ENCODE measurements around the gene SIGLEC5. TPM values are rescaled to one million over a fixed set of nuclear protein-coding genes. Genes with fewer than 3 reads are reported as not detected.

The SIGLEC5 gene
- total RNA-seq, 1 donor from 2014 or later = not detected

DNA sequence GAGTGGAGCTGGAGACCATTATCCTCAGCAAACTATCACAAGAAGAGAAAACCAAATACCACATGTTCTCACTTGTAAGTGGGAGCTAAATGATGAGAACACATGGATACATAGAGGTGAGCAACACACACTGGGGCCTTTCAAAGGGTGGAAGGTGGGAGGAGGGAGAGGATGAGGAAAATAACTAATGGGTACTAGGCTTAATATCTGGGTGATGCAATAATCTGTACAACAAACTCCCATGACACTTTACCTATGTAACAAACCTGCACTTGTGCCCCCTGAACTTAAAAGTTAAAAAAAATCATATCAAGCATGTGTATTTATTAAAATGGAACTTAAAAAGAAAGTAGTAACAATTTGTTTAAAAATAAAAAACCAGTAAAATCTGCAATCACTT lies 11.4 kb upstream of the SIGLEC5 start:
- Mint-ChIP-seq H3K27ac (ENCODE audit: unreplicated experiment) (no peak overlapping the region), H3K27me3 (ENCODE audit: low read depth, unreplicated experiment) (peaks cover 11% of the 10 kb centered on the region)
- H3K27ac ChIP-seq (ENCODE audit: low read depth, low read length) = no peak overlapping the region

DNA sequence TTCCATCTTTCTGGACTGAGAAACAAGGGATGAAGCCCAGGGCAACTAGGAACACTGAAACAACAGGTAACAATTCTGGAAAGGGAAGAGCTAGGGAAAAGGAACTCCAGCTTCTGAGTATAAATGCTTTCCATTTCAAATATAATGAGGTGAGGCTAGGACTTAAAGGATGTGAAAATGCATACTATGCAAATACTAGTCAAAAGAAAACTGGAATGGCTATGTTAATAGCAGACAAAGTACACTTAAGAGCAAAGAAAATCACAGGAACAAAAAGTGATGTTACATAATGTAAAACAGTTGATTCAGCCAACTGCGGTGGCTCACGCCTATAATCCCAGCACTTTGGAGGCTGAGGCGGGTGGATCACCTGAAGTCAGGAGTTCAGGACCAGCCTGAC lies 10.2 kb upstream of the SIGLEC5 start:
- Mint-ChIP-seq H3K27me3 (ENCODE audit: low read depth, unreplicated experiment) (peaks cover 11% of the 10 kb centered on the region), H3K9me3 (ENCODE audit: unreplicated experiment) (peaks cover 11% of the 10 kb centered on the region), H3K4me1 (ENCODE audit: low read depth, unreplicated experiment) (no peaks in the 10 kb centered on the region), H3K27ac (ENCODE audit: unreplicated experiment) (no peak overlapping the region), H3K4me3 (ENCODE audit: unreplicated experiment) (no peak overlapping the region), H3K36me3 (ENCODE audit: low read depth, unreplicated experiment) (no peaks in the 10 kb centered on the region)
- no peak overlapping the region for H3K9ac ChIP-seq (ENCODE audit: low read length)
- no peak overlapping the region for H2AFZ ChIP-seq (ENCODE audit: low read depth, low read length)
- peaks cover 2% of the 10 kb centered on the region for H3K9me3 ChIP-seq (ENCODE audit: insufficient read depth, low read depth, low read length)
- FAIRE-seq (no peak), DNase-seq (ENCODE audit: low read depth) (no peak)
- no peaks in the 10 kb centered on the region for H3K4me1 ChIP-seq (ENCODE audit: insufficient read depth, low read length)
- no peaks in the 10 kb centered on the region for H3K27me3 ChIP-seq (ENCODE audit: insufficient read depth, low read length)
- H3K4me3 ChIP-seq (ENCODE audit: insufficient read depth, low read depth, low read length) = no peak overlapping the region
- no peak for TF ChIP-seq EZH2 (IDR thresholded peaks at IDR 0.05; ENCODE audit: insufficient read depth, low read length)
- TF ChIP-seq, protein P1, sequence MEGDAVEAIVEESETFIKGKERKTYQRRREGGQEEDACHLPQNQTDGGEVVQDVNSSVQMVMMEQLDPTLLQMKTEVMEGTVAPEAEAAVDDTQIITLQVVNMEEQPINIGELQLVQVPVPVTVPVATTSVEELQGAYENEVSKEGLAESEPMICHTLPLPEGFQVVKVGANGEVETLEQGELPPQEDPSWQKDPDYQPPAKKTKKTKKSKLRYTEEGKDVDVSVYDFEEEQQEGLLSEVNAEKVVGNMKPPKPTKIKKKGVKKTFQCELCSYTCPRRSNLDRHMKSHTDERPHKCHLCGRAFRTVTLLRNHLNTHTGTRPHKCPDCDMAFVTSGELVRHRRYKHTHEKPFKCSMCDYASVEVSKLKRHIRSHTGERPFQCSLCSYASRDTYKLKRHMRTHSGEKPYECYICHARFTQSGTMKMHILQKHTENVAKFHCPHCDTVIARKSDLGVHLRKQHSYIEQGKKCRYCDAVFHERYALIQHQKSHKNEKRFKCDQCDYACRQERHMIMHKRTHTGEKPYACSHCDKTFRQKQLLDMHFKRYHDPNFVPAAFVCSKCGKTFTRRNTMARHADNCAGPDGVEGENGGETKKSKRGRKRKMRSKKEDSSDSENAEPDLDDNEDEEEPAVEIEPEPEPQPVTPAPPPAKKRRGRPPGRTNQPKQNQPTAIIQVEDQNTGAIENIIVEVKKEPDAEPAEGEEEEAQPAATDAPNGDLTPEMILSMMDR (IDR thresholded peaks at IDR 0.05; ENCODE audit: insufficient read depth, low read depth, low read length) = no peak
- no peak overlapping the region for H3K4me2 ChIP-seq (ENCODE audit: low read length)
- no peaks in the 10 kb centered on the region for H3K36me3 ChIP-seq (ENCODE audit: insufficient read depth, low read length)
- no peaks in the 10 kb centered on the region for H3K79me2 ChIP-seq (ENCODE audit: insufficient read depth, low read length)
- H4K20me1 ChIP-seq (ENCODE audit: insufficient read depth, low read length) = no peaks in the 10 kb centered on the region
- no peak overlapping the region for H3K27ac ChIP-seq (ENCODE audit: low read depth, low read length)

More for the DNA sequence above, 11.4 kb upstream of the SIGLEC5 start:
- FAIRE-seq (no peak), DNase-seq (ENCODE audit: low read depth) (no peak)
- no peaks in the 10 kb centered on the region for H3K4me1 ChIP-seq (ENCODE audit: insufficient read depth, low read length)
- Mint-ChIP-seq H3K4me3 (ENCODE audit: unreplicated experiment) (no peak overlapping the region), H3K4me1 (ENCODE audit: low read depth, unreplicated experiment) (no peaks in the 10 kb centered on the region), H3K36me3 (ENCODE audit: low read depth, unreplicated experiment) (no peaks in the 10 kb centered on the region), H3K9me3 (ENCODE audit: unreplicated experiment) (peaks cover 11% of the 10 kb centered on the region)
- no peak for TF ChIP-seq EZH2 (IDR thresholded peaks at IDR 0.05; ENCODE audit: insufficient read depth, low read length)
- TF ChIP-seq, protein P1 (IDR thresholded peaks at IDR 0.05; ENCODE audit: insufficient read depth, low read depth, low read length) = no peak
- H3K9ac ChIP-seq (ENCODE audit: low read length) = no peak overlapping the region
- no peaks in the 10 kb centered on the region for H3K79me2 ChIP-seq (ENCODE audit: insufficient read depth, low read length)
- no peaks in the 10 kb centered on the region for H3K36me3 ChIP-seq (ENCODE audit: insufficient read depth, low read length)
- H3K4me3 ChIP-seq (ENCODE audit: insufficient read depth, low read depth, low read length) = no peak overlapping the region
- no peak overlapping the region for H2AFZ ChIP-seq (ENCODE audit: low read depth, low read length)
- no peaks in the 10 kb centered on the region for H3K9me3 ChIP-seq (ENCODE audit: insufficient read depth, low read depth, low read length)
- H3K4me2 ChIP-seq (ENCODE audit: low read length) = no peak overlapping the region
- H4K20me1 ChIP-seq (ENCODE audit: insufficient read depth, low read length) = no peaks in the 10 kb centered on the region
- H3K27me3 ChIP-seq (ENCODE audit: insufficient read depth, low read length) = no peaks in the 10 kb centered on the region

DNA sequence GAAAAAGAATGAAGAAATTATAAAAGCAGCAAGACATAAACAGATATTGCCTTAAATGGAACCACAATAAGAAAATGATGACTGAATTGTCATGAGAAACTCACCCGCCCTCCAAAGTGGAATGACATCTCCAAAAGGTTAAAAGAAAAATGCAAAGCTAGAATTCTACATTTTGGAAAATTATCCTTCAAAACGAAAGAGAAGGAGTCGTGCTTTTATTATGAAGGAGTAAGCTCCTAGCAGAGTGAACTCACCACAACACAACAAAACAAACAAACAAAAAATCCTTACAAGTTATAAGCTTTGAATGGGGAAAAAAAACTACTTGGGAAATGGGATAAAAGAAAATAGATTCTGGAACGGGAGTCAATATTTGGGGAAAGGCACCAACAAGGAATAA lies 9.7 kb upstream of the SIGLEC5 start:
- FAIRE-seq = no peak
- Mint-ChIP-seq H3K36me3 (ENCODE audit: low read depth, unreplicated experiment) (no peaks in the 10 kb centered on the region), H3K4me3 (ENCODE audit: unreplicated experiment) (no peak overlapping the region), H3K27me3 (ENCODE audit: low read depth, unreplicated experiment) (peaks cover 11% of the 10 kb centered on the region), H3K9me3 (ENCODE audit: unreplicated experiment) (peaks cover 8% of the 10 kb centered on the region), H3K27ac (ENCODE audit: unreplicated experiment) (no peak overlapping the region), H3K4me1 (ENCODE audit: low read depth, unreplicated experiment) (no peaks in the 10 kb centered on the region)
- no peaks in the 10 kb centered on the region for H3K27me3 ChIP-seq (ENCODE audit: insufficient read depth, low read length)
- no peaks in the 10 kb centered on the region for H3K79me2 ChIP-seq (ENCODE audit: insufficient read depth, low read length)
- H2AFZ ChIP-seq (ENCODE audit: low read depth, low read length) = no peak overlapping the region
- no peaks in the 10 kb centered on the region for H3K36me3 ChIP-seq (ENCODE audit: insufficient read depth, low read length)
- H3K4me1 ChIP-seq (ENCODE audit: insufficient read depth, low read length) = no peaks in the 10 kb centered on the region
- H3K9me3 ChIP-seq (ENCODE audit: insufficient read depth, low read depth, low read length) = peaks cover 2% of the 10 kb centered on the region
- no peak overlapping the region for H3K4me3 ChIP-seq (ENCODE audit: insufficient read depth, low read depth, low read length)
- H3K27ac ChIP-seq (ENCODE audit: low read depth, low read length) = no peak overlapping the region
- no peak overlapping the region for H3K4me2 ChIP-seq (ENCODE audit: low read length)
- no peak for DNase-seq (ENCODE audit: low read depth)
- TF ChIP-seq, protein P1 (IDR thresholded peaks at IDR 0.05; ENCODE audit: insufficient read depth, low read depth, low read length) = no peak
- TF ChIP-seq EZH2 (IDR thresholded peaks at IDR 0.05; ENCODE audit: insufficient read depth, low read length) = no peak
- no peak overlapping the region for H3K9ac ChIP-seq (ENCODE audit: low read length)
- H4K20me1 ChIP-seq (ENCODE audit: insufficient read depth, low read length) = no peaks in the 10 kb centered on the region
